Peyer's patch (tissue), 4 donors: ENCODE measurements around the gene LYPD1. TPM values are rescaled to one million over a fixed set of nuclear protein-coding genes. Genes with fewer than 3 reads are reported as not detected.
A peak's percentile ranks its signal among the peaks of the same experiment; 100 is the strongest.

ENCODE experiments used
- DNase-seq, 3 donors: peaks; one replicate each; pipeline ENCODE4 v3.0.0-alpha.2; 2017 to 2019
- H3K27ac ChIP-seq, 4 donors: fragments of 200-600 bp; sonication (generic); one replicate each; pipeline ENCODE4 v1.5.1; 2016 to 2019
- H3K27me3 ChIP-seq, 2 donors: fragments of 200-600 bp; sonication (generic); one replicate each; pipeline ENCODE4 v1.5.1; 2019
- H3K36me3 ChIP-seq, 3 donors: fragments of 200-600 bp; sonication (generic); one replicate each; pipeline ENCODE4 v1.5.1; 2016 to 2019
- H3K4me1 ChIP-seq, 4 donors: fragments of 200-600 bp; sonication (generic); one replicate each; pipeline ENCODE4 v1.5.1; 2016 to 2019
- H3K4me3 ChIP-seq, 4 donors: fragments of 200-600 bp; sonication (generic); 1 replicate in 3 of 4; 2 replicates in 1 of 4; pipeline ENCODE4 v1.5.1; 2016 to 2019; ENCODE audit warnings: mild to moderate bottlenecking in 1 of 4
- H3K9me3 ChIP-seq, 4 donors: fragments of 200-600 bp; sonication (generic); one replicate each; pipeline ENCODE4 v1.5.1; 2016 to 2019; ENCODE audit warnings: mild to moderate bottlenecking in 1 of 4
- CTCF ChIP-seq, 6 experiments: fragments of 450-650 bp in 4 of 6; fragments of 200-600 bp in 2 of 6; sonication (generic) in 1 of 6; IDR thresholded peaks; one replicate each; pipeline ENCODE4 v1.5.1; 2017 to 2019; ENCODE audit warnings: antibody characterized with exemption in 6 of 6, mild to moderate bottlenecking in 3 of 6, moderate library complexity in 1 of 6
- POLR2A ChIP-seq, 2 donors: fragments of 450-650 bp; IDR thresholded peaks; one replicate each; pipeline ENCODE4 v1.5.1; 2017; ENCODE audit warnings: antibody characterized with exemption in 2 of 2, mild to moderate bottlenecking in 2 of 2, moderate library complexity in 2 of 2
- total RNA-seq, 4 donors: library from RNA; depleted of rRNA; stranded (reverse); fragments of >200 nt; gene quantifications; one replicate each; pipeline ENCODE4 v1.1.0, GENCODE V29; 2016

The LYPD1 gene
- total RNA-seq, 4 donors from 2014 or later, result 0.88 TPM; not detected in 3

GRCh38 chr2:132670496-132671150, 618 bp upstream of the LYPD1 start:
- Histone ChIP-seq H3K4me3 (peak overlapping the region; percentile 3 to 53 (median 40)), H3K27ac (no peak overlapping the region), H3K4me1 (peaks cover 0 to 31% (median 0%) of the 10 kb centered on the region in 4 donors), H3K9me3 (no peaks in the 10 kb centered on the region), H3K27me3 (peaks cover 0 to 6% of the 10 kb centered on the region in 2 donors), H3K36me3 (no peaks in the 10 kb centered on the region)
- TF ChIP-seq POLR2A (IDR thresholded peaks at IDR 0.05) (no peak), CTCF (IDR thresholded peaks at IDR 0.05) (no peak)
- no peak for DNase-seq

GRCh38 chr2:132668987-132669907, 758 bp downstream of the LYPD1 start:
- no peak for DNase-seq
- Histone ChIP-seq H3K4me1 (peaks cover 0 to 31% (median 0%) of the 10 kb centered on the region in 4 donors), H3K27ac (no peak overlapping the region), H3K36me3 (no peaks in the 10 kb centered on the region), H3K9me3 (no peaks in the 10 kb centered on the region), H3K27me3 (peaks cover 0 to 6% of the 10 kb centered on the region in 2 donors), H3K4me3 (peak overlapping the region; percentile 3 to 53 (median 40))
- no peak for TF ChIP-seq POLR2A (IDR thresholded peaks at IDR 0.05)
- no peak for TF ChIP-seq CTCF (IDR thresholded peaks at IDR 0.05)

- Histone ChIP-seq H3K27me3 (peaks cover 0 to 6% of the 10 kb centered on the region in 2 donors), H3K27ac (no peak overlapping the region), H3K4me3 (no peak overlapping the region), H3K36me3 (no peaks in the 10 kb centered on the region), H3K9me3 (no peaks in the 10 kb centered on the region), H3K4me1 (peaks cover 0 to 31% (median 0%) of the 10 kb centered on the region in 4 donors)
- DNase-seq, result no peak
- no peak for TF ChIP-seq POLR2A (IDR thresholded peaks at IDR 0.05)
Observed at GRCh38 chr2:132668189-132668823, 1.7 kb downstream of the LYPD1 start.

GRCh38 chr2:132667706-132668105, 2.3 kb downstream of the LYPD1 start:
- Histone ChIP-seq H3K36me3 (no peaks in the 10 kb centered on the region), H3K27me3 (peaks cover 0 to 6% of the 10 kb centered on the region in 2 donors), H3K4me3 (no peak overlapping the region), H3K27ac (no peak overlapping the region), H3K4me1 (peaks cover 0 to 31% (median 0%) of the 10 kb centered on the region in 4 donors), H3K9me3 (no peaks in the 10 kb centered on the region)
- no peak for DNase-seq
- TF ChIP-seq POLR2A (IDR thresholded peaks at IDR 0.05) (no peak), CTCF (IDR thresholded peaks at IDR 0.05) (no peak)

- no peak for TF ChIP-seq POLR2A (IDR thresholded peaks at IDR 0.05)
- TF ChIP-seq CTCF (IDR thresholded peaks at IDR 0.05), result no peak
- no peaks in the 10 kb centered on the region for H3K36me3 ChIP-seq
- H3K27me3 ChIP-seq, result peaks cover 0 to 6% of the 10 kb centered on the region in 2 donors
- no peak overlapping the region for H3K27ac ChIP-seq
- H3K4me3 ChIP-seq, result no peak overlapping the region
- peaks cover 0 to 21% (median 0%) of the 10 kb centered on the region in 4 donors for H3K4me1 ChIP-seq
- no peak for DNase-seq
- no peaks in the 10 kb centered on the region for H3K9me3 ChIP-seq
Observed at GRCh38 chr2:132665401-132666140, 4.4 kb downstream of the LYPD1 start.
